IMR-90 (cell line): ENCODE results near the gene TMEM60. TPM values are rescaled to one million over a fixed set of nuclear protein-coding genes. Genes with fewer than 3 reads are reported as not detected.

Experiments used
- ATAC-seq: fragments of 200-7000 bp; cut with Tn5 transposase; 2 replicates; pipeline ENCODE4 v1.9.1; 2020; ENCODE audit warnings: low read depth, mild to moderate bottlenecking, moderate library complexity
- BruUV-seq: library from RNA; stranded (reverse); fragments of 400-500 nt; replicated peaks from 2 replicates; lab custom pipeline; 2021; lab: Mats Ljungman, UMichigan
- CTCF ChIA-PET: fragments of 300-600 bp; formaldehyde crosslinking; extraction: SDS; loops from one replicate; lab custom pipeline; 2021; ENCODE audit warnings: antibody characterized with exemption; lab: Yijun Ruan, JAX
- POLR2A ChIA-PET: fragments of 300-600 bp; sonication (Branson Sonifier 250); formaldehyde crosslinking; loops from one replicate; lab custom pipeline; 2022; ENCODE audit warnings: antibody characterized with exemption; ENCODE audit not compliant: unreplicated experiment; lab: Charles Lee
- DNase-seq: peaks from one replicate; pipeline ENCODE4 v3.0.0; 2013
- H2AFZ ChIP-seq: replicated peaks from 2 replicates; pipeline ENCODE3; 2013; ENCODE audit warnings: low read length, mild to moderate bottlenecking; ENCODE audit not compliant: poor library complexity
- H2AK5ac ChIP-seq: 2 replicates; pipeline ENCODE4 v1.6.1; 2013; ENCODE audit warnings: low read depth, low read length, inconsistent platforms
- H2AK9ac ChIP-seq: replicated peaks from 2 replicates; pipeline ENCODE3; 2013; ENCODE audit warnings: mild to moderate bottlenecking, low read depth, low read length, moderate library complexity; ENCODE audit not compliant: poor library complexity
- H2BK120ac ChIP-seq: 2 replicates; pipeline ENCODE4 v1.6.1; 2013; ENCODE audit warnings: low read depth, low read length, inconsistent platforms
- H2BK15ac ChIP-seq: 3 replicates; pipeline ENCODE4 v1.6.1; 2013; ENCODE audit warnings: low read depth, low read length, inconsistent platforms
- H2BK20ac ChIP-seq: 2 replicates; pipeline ENCODE4 v1.6.1; 2013; ENCODE audit warnings: low read depth, mild to moderate bottlenecking, inconsistent platforms, low read length, moderate library complexity
- H2BK5ac ChIP-seq: 2 replicates; pipeline ENCODE4 v1.6.1; 2013; ENCODE audit warnings: mild to moderate bottlenecking, low read depth, low read length, inconsistent platforms; ENCODE audit not compliant: poor library complexity, severe bottlenecking
- H3K14ac ChIP-seq: replicated peaks from 2 replicates; pipeline ENCODE4 v1.6.1; 2013; ENCODE audit warnings: low read depth, low read length, inconsistent platforms
- H3K18ac ChIP-seq: 2 replicates; pipeline ENCODE4 v1.6.1; 2013; ENCODE audit warnings: low read depth, low read length, control low read depth
- H3K23ac ChIP-seq: 2 replicates; pipeline ENCODE4 v1.6.1; 2013; ENCODE audit warnings: low read depth, low read length, inconsistent platforms
- H3K27ac ChIP-seq: 2 replicates; pipeline ENCODE4 v1.5.1; 2013; ENCODE audit warnings: mild to moderate bottlenecking, control low read depth, low read length; ENCODE audit not compliant: insufficient read depth
- H3K27me3 ChIP-seq: 2 replicates; pipeline ENCODE4 v1.6.1; 2013; ENCODE audit warnings: low read length; ENCODE audit not compliant: control insufficient read depth, insufficient read depth
- H3K36me3 ChIP-seq: 2 replicates; pipeline ENCODE4 v1.6.1; 2013; ENCODE audit warnings: low read length, mixed read lengths; ENCODE audit not compliant: control insufficient read depth, insufficient read depth
- H3K4ac ChIP-seq: 2 replicates; pipeline ENCODE4 v1.6.1; 2013; ENCODE audit warnings: low read depth, low read length, inconsistent platforms
- H3K4me1 ChIP-seq: 2 replicates; pipeline ENCODE4 v1.6.1; 2013; ENCODE audit warnings: low read length, mixed read lengths; ENCODE audit not compliant: control insufficient read depth, insufficient read depth
- H3K4me2 ChIP-seq: 2 replicates; pipeline ENCODE4 v1.6.1; 2013; ENCODE audit warnings: low read depth, mild to moderate bottlenecking, control low read depth, low read length, moderate library complexity
- H3K4me3 ChIP-seq: 2 replicates; pipeline ENCODE4 v1.5.1; 2013; ENCODE audit warnings: low read depth, mild to moderate bottlenecking, control low read depth, low read length, moderate library complexity; ENCODE audit not compliant: insufficient read depth
- H3K56ac ChIP-seq: 2 replicates; pipeline ENCODE4 v1.6.1; 2013; ENCODE audit warnings: low read length, inconsistent platforms; ENCODE audit not compliant: insufficient read depth; ENCODE audit errors: extremely low read depth
- H3K79me1 ChIP-seq, 2 experiments: 2 replicates each; pipeline ENCODE4 v1.6.1; 2013; ENCODE audit warnings: low read length in 2 of 2, inconsistent platforms in 1 of 2, low read depth in 1 of 2
- H3K9ac ChIP-seq: 2 replicates; pipeline ENCODE4 v1.6.1; 2013; ENCODE audit warnings: low read depth, low read length, control low read depth
- H3K9me1 ChIP-seq: 2 replicates; pipeline ENCODE4 v1.6.1; 2013; ENCODE audit warnings: low read length, inconsistent platforms; ENCODE audit not compliant: insufficient read depth
- H3K9me3 ChIP-seq: 2 replicates; pipeline ENCODE4 v1.6.1; 2013; ENCODE audit warnings: low read length; ENCODE audit not compliant: control insufficient read depth, insufficient read depth
- H4K20me1 ChIP-seq: 2 replicates; pipeline ENCODE4 v1.6.1; 2013; ENCODE audit warnings: low read length, inconsistent platforms; ENCODE audit not compliant: insufficient read depth
- H4K5ac ChIP-seq: 2 replicates; pipeline ENCODE4 v1.6.1; 2013; ENCODE audit warnings: mild to moderate bottlenecking, low read depth, low read length, control low read depth
- H4K8ac ChIP-seq, 2 experiments: 2 replicates each; pipeline ENCODE4 v1.6.1; 2013; ENCODE audit warnings: low read depth in 2 of 2, low read length in 2 of 2, control low read depth in 1 of 2, inconsistent platforms in 1 of 2
- H4K91ac ChIP-seq: 2 replicates; pipeline ENCODE4 v1.6.1; 2013; ENCODE audit warnings: low read depth, low read length, inconsistent platforms; ENCODE audit not compliant: insufficient read depth
- BHLHE40 ChIP-seq: fragments of 150-350 bp; IDR thresholded peaks from 2 replicates; pipeline ENCODE4 v1.6.1; 2016; ENCODE audit warnings: mild to moderate bottlenecking, low read depth, low read length
- CEBPB ChIP-seq: IDR thresholded peaks from 2 replicates; pipeline ENCODE4 v1.6.1; 2012; ENCODE audit warnings: low read depth, low read length, improper control_type of control experiment
- CHD1 ChIP-seq: IDR thresholded peaks from 2 replicates; pipeline ENCODE4 v1.6.1; 2012; ENCODE audit warnings: low read depth, low read length, improper control_type of control experiment
- CTCF ChIP-seq: conservative IDR thresholded peaks from 2 replicates; pipeline ENCODE4 v1.5.1; 2012; ENCODE audit warnings: mild to moderate bottlenecking, low read depth, low read length, improper control_type of control experiment
- ELK1 ChIP-seq: fragments of 150-350 bp; IDR thresholded peaks from 2 replicates; pipeline ENCODE4 v1.6.1; 2016; ENCODE audit warnings: low read depth, mild to moderate bottlenecking, low read length, moderate library complexity, borderline replicate concordance
- FOS ChIP-seq: fragments of 150-350 bp; IDR thresholded peaks from 2 replicates; pipeline ENCODE4 v1.6.1; 2016; ENCODE audit warnings: low read depth, low read length
- MAFK ChIP-seq: IDR thresholded peaks from 2 replicates; pipeline ENCODE4 v1.6.1; 2012; ENCODE audit warnings: low read depth, low read length, improper control_type of control experiment
- MAZ ChIP-seq: IDR thresholded peaks from 2 replicates; pipeline ENCODE4 v1.6.1; 2012; ENCODE audit warnings: low read depth, mild to moderate bottlenecking, low read length, improper control_type of control experiment, moderate library complexity, borderline replicate concordance
- MXI1 ChIP-seq: IDR thresholded peaks from 2 replicates; pipeline ENCODE4 v1.6.1; 2012; ENCODE audit warnings: low read depth, mild to moderate bottlenecking, low read length, moderate library complexity, borderline replicate concordance
- NFE2L2 ChIP-seq: fragments of 150-350 bp; IDR thresholded peaks from 2 replicates; pipeline ENCODE4 v1.6.1; 2016; ENCODE audit warnings: low read depth, mild to moderate bottlenecking, low read length
- POLR2A ChIP-seq: IDR thresholded peaks from 2 replicates; pipeline ENCODE4 v1.6.1; 2012; ENCODE audit warnings: mild to moderate bottlenecking, low read depth, low read length
- RAD21 ChIP-seq: IDR thresholded peaks from 2 replicates; pipeline ENCODE4 v1.6.1; 2012; ENCODE audit warnings: low read length, improper control_type of control experiment
- RCOR1 ChIP-seq: IDR thresholded peaks from 2 replicates; pipeline ENCODE4 v1.6.1; 2012; ENCODE audit warnings: mild to moderate bottlenecking, low read length, improper control_type of control experiment; ENCODE audit not compliant: insufficient replicate concordance
- RFX5 ChIP-seq: IDR thresholded peaks from 2 replicates; pipeline ENCODE4 v1.8.0; 2012; ENCODE audit warnings: low read depth, mild to moderate bottlenecking, low read length, moderate library complexity
- SMC3 ChIP-seq: fragments of 150-350 bp; IDR thresholded peaks from 2 replicates; pipeline ENCODE4 v1.6.1; 2016; ENCODE audit warnings: low read depth, mild to moderate bottlenecking, antibody characterized with exemption, low read length, moderate library complexity
- USF2 ChIP-seq: fragments of 150-350 bp; IDR thresholded peaks from 2 replicates; pipeline ENCODE4 v1.6.1; 2017; ENCODE audit warnings: mild to moderate bottlenecking, antibody characterized with exemption, low read length, low read depth
- WGBS, 2 experiments: methylation state at CpG; one replicate each; pipeline versions ENCODE4 v1.1.5 to v1.1.7; 2013; ENCODE audit warnings: missing lambda C conversion rate in 2 of 2; ENCODE audit not compliant: insufficient read length in 1 of 2; ENCODE audit errors: extremely low coverage in 2 of 2; 5-methylcytosine and 5-hydroxymethylcytosine counted together
- dilution Hi-C: fragments of 300-500 bp; cut with HindIII; formaldehyde crosslinking; loops from one replicate; pipeline ENCODE4 v1.14.3; 2018; ENCODE audit warnings: low sequenced_read_pairs; ENCODE audit not compliant: unreplicated experiment
- in situ Hi-C: fragments of 300-500 bp; cut with MboI; formaldehyde crosslinking; loops from 3 replicates; pipeline ENCODE4 v1.14.3; 2019; ENCODE audit warnings: low sequenced_read_pairs, inconsistent platforms, mixed read lengths
- intact Hi-C: fragments of 100-400 bp; cut with micrococcal nuclease; formaldehyde crosslinking; loops from 2 replicates; pipeline ENCODE4 v1.10.0; 2022
- polyA plus RNA-seq, 3 experiments: library from polyadenylated mRNA; depleted of rRNA; stranded (reverse); fragments of >200 nt; gene quantifications; 2 replicates each; pipeline ENCODE4 v1.2.3, GENCODE V29; 2012; ENCODE audit warnings: low replicate concordance in 1 of 3
- total RNA-seq: library from RNA; depleted of rRNA; stranded (reverse); fragments of >200 nt; gene quantifications from 2 replicates; pipeline ENCODE4 v1.2.3, GENCODE V29; 2012

The TMEM60 gene
- total and polyA plus RNA-seq, 2 of the 4 experiments (the other 2 are of a cell fraction) = 9.9 to 17.2 TPM

- CTCF ChIA-PET = no interaction called here
- Histone ChIP-seq H3K18ac (no peak overlapping the region), H2AK5ac (no peak overlapping the region), H3K23ac (no peak overlapping the region), H2AK9ac (no peak overlapping the region), H4K8ac (no peak overlapping the region), H3K4me1 (no peaks in the 10 kb centered on the region), H4K5ac (no peak overlapping the region), H3K56ac (no peak overlapping the region), H3K9ac (no peak overlapping the region), H2AFZ (no peak overlapping the region), H3K4me2 (no peak overlapping the region), H2BK15ac (no peak overlapping the region), H3K4ac (no peak overlapping the region), H3K9me3 (no peaks in the 10 kb centered on the region), H2BK120ac (no peak overlapping the region), H3K27me3 (no peaks in the 10 kb centered on the region), H2BK5ac (no peak overlapping the region), H3K79me1 (peaks cover 21 to 65% of the 10 kb centered on the region in 2 experiments; a peak in 3 of 4 replicates), H4K20me1 (no peaks in the 10 kb centered on the region), H3K14ac (no peak overlapping the region), H3K9me1 (0 out of 2 replicates have a peak, but pooled peaks cover 3% of the 10 kb centered on the region), H3K4me3 (no peak overlapping the region), H2BK20ac (no peak overlapping the region), H3K27ac (no peak overlapping the region), H4K91ac (no peak overlapping the region), H3K36me3 (peaks cover 2% of the 10 kb centered on the region)
- POLR2A ChIA-PET = no interaction called here
- dilution Hi-C loops (no loop called here), intact Hi-C loops (no loop called here), in situ Hi-C loops (no loop called here)
- DNase-seq (no peak), ATAC-seq (no peak)
- no TSS peak for BruUV-seq
- TF ChIP-seq MAZ (no peak), CEBPB (no peak), ELK1 (no peak), CTCF (no peak), CHD1 (no peak), RCOR1 (no peak), POLR2A (no peak), NFE2L2 (no peak), RAD21 (no peak), FOS (no peak), BHLHE40 (no peak), SMC3 (no peak), MAFK (no peak), USF2 (no peak), RFX5 (no peak), MXI1 (no peak)
- WGBS, 2 experiments = no CpG with 5 or more reads among the region's 2 CpGs
These were observed 51.4 kb downstream of the TMEM60 start for GRCh38 chr7:77746824-77747165.
